GM08714 (cell line): ENCODE measurements around the gene DOC2A.
A peak's percentile ranks its signal among the peaks of the same experiment; 100 is the strongest.
"Not testable (repeated sequence)": the region's sequence is repeated elsewhere in the genome, so short reads cannot be mapped to it uniquely, and the experiment has no call there.

Experiments used
- H3K4me3 ChIP-seq: fragments of 200-500 bp; sonication (Bioruptor generic); 2 replicates; pipeline ENCODE4 v1.5.1; 2014; ENCODE audit warnings: mild to moderate bottlenecking, low read length, inconsistent platforms
- ZNF274 ChIP-seq: IDR thresholded peaks from 2 replicates; pipeline ENCODE4 v1.6.1; 2012; ENCODE audit warnings: mild to moderate bottlenecking, low read depth, low read length

DOC2A gene

DNA sequence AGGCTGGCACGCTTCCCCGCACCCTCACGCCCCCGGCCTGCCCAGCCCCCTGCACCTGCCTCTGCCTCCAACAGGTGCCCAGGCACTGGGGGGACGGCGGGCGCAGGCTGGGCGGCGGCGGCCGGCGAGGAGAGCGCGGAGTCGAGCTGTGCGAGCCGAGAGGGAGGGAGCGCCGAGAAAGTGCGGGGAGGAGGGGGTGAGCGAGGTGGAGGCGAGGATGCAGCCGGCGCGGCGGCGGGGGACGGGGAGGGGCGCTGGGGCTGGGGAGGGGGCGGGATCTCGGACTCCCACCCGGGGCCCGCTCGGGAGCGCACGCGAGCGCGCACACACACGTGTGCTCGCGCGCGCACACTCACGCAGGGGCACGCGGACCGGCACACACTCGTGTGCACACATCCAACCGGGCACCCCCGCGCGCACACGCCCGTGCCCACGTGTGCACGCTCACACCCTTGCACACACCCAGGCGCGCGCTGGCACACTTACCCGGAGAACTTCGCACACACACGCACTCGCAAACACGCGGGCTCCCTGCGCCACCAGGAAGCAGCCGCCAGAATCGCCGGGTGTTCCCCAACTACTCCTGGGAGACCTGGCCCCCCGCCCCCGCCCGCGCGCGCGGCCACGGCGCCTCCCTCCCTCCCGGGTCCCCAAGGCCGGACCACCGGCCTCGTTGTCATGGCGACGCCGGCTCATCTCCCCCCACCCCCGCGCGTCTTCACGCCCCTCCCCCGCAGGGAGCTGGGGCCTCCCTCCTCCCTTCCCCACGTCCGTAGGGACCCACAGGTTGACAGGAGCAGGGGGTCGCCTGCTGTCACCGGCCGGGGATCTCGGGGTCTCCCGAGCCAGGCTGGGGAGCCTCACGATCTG, at the start of gene DOC2A:
Gene DOC2A, minus strand, starts transcription at position 184 of the 870 bp plus-strand sequence. CDS start 805 bp downstream, outside the sequence.
- H3K4me3 ChIP-seq, result peak within 1 kb of the TSS; percentile 35; the same call in 1 of the 2 replicates
- TF ChIP-seq ZNF274, result no peak

DNA sequence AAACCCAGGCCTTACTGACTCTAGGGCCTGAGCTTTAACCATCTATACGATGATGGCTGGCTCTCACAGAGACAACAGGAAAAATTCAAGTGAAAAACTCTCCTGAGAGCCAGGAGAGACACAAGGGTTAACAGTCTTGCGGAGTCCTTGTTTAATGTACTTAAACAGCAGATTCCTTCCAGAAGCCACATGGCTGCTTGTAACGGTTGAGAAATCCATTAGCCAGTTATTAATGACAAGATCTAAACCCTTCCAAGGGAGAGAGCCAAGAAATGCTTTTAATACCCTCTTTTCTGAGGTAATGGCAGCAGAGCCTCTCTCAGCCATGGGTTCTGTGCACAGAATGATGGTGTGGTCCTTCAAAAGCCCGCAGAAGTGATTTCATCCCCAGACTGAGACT, 49.5 kb upstream of the DOC2A start:
- no peak for TF ChIP-seq ZNF274
- H3K4me3 ChIP-seq, result no peak overlapping the region

DNA sequence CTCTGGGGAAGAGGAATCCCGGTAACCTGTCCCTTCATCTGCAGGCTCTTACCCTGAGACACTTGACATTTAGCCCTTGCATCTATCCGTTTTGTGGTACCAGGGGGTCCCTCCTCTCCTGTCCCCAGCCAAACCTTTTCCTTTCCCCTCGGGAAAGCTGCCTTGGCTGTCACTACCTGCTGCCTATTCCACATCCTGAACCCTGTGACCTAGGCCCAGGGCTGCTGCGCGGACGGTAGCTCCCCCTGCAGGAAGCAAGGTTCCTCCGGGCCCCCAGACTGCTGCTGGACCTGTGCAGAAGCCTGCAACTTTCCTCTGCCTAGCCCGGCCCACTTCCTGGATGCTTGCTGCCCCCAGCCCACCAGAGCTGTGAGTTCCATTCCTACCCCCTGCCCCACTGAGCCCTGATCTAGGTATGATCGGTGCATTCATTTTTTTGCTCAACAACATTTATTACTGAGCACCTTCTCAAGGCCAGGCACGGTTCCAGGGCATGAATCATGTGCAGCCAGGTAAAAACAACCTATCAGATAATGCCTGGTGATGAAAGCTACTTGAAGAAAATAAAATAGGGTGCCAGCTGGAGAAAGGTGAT, 44.2 kb upstream of the DOC2A start:
- no peak overlapping the region for H3K4me3 ChIP-seq
- TF ChIP-seq ZNF274, result no peak

DNA sequence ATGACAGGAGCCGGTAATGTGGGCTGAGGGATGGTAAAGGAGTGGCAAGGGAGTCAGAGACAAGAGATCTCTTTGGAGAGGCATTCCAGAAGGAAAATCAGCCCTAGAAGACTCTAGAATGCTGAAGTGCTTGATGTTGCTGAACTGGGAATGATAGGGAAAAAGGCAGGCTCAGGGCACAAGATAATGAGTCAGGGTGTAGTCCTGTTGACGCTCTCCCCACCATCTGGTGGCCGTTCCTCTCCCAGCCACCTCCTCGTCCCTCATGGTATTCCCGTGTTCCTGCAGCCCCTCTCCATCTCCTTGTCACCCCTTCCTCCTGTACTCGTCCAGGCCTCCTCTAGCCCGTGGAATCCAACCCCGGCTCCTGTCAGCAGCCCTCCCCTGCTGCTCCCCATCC, 43.6 kb upstream of the DOC2A start:
- no peak for TF ChIP-seq ZNF274
- H3K4me3 ChIP-seq, result no peak overlapping the region

DNA sequence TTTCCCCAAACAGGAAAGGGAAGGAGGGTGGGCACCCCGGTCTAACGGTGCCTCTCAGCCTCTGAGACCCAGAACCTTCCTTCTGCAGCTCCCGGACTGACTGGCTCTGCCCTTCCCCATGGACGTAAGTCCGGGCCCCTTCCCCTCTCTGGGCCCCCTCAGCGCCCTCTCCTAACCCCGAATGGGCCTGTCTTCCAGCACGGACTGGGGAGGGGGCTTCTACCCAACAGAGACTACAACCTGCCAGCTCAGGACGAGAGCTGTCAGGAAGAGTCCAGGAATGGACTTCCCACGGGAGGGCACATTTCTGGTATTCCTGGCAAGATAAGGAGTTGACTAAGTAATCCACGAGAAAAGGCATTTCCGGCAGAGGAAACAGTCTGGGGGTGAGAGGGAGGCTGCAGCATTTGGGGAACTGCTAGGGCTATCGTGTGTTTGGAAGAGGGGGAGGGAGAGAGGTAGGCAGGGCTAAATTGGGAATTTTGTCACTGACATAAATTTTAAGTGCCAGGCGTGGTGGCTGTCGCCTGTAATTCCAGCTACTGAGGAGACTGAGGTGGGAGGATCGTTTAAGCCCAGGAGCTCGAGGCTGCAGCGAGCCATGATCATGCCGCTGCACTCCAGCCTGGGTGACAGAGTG, 42.7 kb upstream of the DOC2A start:
- peak overlapping the region; percentile 66 for H3K4me3 ChIP-seq
- no peak for TF ChIP-seq ZNF274

DNA sequence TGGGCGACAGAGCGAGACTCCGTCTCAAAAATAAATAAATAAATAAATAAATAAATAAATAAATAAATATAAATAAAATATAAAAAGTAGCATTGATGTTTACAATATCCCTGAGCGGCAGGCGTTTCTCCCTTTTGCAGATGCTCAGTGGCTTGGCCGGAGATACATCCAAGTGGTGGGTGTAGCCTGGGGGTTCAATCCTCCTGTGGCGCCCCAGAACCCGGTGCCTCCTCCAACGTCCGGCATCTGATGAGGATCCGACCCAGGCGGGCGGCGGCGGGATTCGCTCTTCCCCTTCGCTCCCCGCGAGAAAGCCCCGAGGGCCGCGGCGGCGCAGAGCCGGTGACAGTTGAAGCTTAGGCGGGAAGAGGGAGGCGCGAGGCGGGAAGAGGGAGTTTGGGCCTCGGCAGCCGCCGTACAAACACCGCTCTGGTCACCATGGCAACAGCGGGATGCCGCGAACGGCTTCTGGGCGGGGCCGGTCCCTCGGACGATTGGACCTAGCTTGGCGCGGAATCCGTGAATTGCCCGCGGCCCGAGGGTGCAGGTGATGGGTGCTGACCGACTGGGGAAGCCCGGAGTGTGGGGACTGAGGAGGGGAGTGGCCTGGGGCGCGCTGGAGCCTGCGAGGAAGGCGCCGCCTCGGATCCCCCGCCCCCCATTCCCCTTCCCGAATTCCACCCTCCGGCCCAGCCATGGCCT, 42.0 kb upstream of the DOC2A start:
- TF ChIP-seq ZNF274, result no peak

DNA sequence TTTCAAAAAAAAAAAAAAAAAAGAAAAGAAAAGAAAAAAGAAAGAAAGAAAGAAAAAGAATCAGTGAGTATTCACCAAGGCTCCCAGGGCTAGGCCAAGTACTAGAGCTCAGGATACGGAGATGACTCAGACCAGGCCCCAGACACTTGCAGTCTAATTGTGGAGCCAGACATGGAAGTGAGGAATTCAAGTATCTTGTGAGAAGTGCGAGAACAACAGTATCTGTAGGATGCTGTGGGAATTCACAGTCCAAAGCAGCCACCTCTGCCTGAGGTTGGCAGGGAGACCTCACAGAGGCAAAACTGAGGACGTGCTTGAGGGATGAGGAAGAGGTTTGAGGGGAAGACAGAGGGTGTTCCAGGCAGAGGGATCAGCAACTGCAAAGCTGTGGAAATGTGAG, 40.7 kb upstream of the DOC2A start:
- TF ChIP-seq ZNF274, result no peak
- no peak overlapping the region for H3K4me3 ChIP-seq

More for the DNA sequence above, 42.0 kb upstream of the DOC2A start:
- peak overlapping the region; percentile 66 for H3K4me3 ChIP-seq

DNA sequence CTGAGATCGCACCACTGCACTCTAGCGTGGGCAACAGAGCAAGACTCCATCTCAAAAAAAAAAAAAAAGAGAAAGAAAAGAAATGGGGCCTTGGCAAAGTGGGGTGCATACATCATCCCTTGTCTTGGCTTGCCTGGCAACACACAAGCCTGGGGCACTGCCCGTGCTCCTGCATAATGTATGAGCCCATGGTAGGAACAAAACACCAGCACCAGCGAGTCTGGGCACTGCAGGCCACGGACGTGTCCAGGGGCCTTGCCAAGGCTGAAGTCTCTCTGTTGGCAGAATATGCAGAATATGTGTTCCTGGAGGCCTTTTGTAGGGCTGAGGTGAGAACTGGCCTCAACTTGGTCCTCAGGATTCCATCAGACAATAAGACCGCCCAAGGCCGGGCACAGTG, 39.0 kb upstream of the DOC2A start:
- no peak for TF ChIP-seq ZNF274
- H3K4me3 ChIP-seq, result no peak overlapping the region

DNA sequence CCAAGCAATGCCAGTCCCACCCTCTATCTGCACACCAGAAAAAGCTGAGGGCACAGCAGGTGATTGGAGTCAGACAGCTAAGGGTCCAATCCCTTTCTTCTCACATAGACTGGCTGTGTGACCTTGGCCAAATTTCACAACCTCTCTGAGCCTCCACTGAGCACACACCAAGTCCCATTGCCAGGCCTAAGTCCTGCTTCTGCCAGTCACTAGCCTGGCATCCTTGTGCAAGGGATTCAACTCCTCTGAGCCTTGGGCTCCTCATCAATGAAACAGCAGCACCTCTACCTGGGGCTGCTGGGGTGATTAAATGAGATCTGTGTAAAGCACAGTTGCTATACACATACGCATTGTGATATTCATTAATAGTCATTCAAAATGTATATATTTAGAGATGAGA, 35.8 kb upstream of the DOC2A start:
- no peak for TF ChIP-seq ZNF274
- no peak overlapping the region for H3K4me3 ChIP-seq

DNA sequence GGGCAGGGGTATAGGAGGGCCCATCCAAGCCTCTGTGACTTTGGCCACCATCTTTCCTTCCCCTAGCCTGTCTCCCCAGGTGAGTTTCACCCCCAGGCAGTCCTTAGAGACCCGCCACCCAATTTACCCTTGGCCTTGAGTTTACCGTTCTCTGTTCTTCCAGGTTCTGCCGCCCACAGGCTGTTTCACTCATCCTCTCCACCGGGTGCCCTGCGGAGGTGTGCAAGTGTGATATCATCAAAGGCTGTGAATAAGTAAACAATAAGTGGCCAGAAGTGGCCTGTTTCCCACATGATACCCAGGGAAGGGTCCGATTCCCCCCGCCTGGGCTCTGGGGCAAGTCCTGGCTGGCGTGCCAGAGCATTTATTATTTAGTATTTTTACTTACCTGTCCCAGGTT, 35.4 kb upstream of the DOC2A start:
- H3K4me3 ChIP-seq, result no peak overlapping the region
- no peak for TF ChIP-seq ZNF274

DNA sequence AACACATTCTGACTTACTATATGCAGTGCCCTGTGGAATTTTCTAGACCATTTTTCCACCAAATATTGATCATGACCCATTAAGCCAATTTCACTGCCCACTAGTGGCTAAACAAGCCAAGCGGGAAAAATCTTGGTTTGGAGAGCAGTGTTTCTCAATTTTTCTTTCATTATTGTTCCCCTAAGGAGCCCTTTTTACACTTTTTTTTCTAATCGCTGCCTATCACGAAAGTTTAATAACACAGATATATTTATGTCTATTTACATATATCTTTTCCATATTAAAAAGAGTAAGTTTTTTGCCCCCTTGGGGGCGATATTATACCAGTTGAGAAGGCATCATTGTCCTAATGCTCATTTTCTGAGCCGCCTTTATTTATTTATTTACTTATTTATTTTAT, 31.0 kb upstream of the DOC2A start:
- no peak for TF ChIP-seq ZNF274
- no peak overlapping the region for H3K4me3 ChIP-seq

DNA sequence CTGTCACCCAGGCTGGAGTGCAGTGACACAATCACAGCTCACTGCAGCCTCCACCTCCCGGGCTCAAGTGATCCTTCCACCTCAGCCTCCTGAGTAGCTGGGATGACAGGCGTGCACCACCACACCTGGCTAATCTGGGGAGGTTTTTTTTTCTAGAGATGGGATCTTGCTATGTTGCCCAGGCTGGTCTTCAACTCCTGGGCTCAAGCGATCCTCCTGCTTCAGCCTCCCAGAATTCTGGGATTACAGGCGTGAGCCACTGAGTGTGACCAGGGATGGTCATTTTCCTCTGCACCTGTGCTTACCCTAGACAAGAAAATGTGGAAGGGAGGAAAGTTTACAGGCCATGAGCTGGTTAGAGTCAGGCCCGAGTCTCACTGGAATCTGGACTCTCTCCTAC, 29.9 kb upstream of the DOC2A start:
- not testable (repeated sequence) for H3K4me3 ChIP-seq

DNA sequence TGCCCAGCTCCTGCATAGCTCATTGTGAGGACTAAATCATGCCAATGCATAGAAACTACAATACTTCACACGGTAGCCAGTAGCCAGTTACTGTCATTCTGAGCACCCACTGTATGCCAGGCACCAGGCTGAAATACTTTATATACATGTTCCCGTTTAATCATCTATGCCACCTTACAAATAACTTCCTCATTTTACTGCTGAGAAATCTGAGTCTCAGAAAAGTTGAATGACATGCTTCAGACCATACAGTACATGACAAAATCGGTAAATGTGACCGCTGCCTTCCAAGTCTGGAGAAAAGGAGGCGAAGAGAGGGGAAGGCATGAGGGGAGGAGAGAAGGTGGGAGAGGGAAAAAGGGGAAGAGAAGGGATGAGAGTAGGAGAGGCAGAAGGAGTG, 29.4 kb upstream of the DOC2A start:
- TF ChIP-seq ZNF274, result no peak
- H3K4me3 ChIP-seq, result no peak overlapping the region

DNA sequence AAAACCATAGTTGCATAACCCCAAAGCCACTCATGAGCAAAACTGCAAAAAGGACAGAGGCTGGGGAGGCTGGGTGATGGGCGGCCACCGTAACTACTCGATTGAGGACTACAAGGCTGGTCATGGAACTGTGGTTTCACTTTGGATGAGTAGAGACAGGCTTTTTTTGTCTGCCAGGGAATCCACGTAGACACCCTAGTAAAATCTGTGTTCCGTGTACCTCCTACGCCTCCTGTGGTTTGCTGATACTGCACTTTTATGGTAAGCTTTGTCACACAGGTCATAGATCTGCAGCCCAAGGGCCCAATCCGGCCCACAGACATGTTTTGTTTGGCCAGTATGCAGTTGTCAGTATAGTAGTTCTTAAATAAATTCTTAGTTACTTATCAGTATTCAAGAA, 22.4 kb upstream of the DOC2A start:
- no peak overlapping the region for H3K4me3 ChIP-seq
- no peak for TF ChIP-seq ZNF274
